ENCODE results near the gene SBDS.
"Not testable (repeated sequence)": the region's sequence is repeated elsewhere in the genome, so short reads cannot be mapped to it uniquely, and the experiment has no call there.

The SBDS gene

GRCh38 chr7:66996444-66997191, 1.2 kb upstream of the SBDS start, which contains the start of gene TYW1:
TYW1 (plus strand) TSS chr7:66996833; CDS start chr7:66996979, 146 bp downstream.
- H3K4me3 ChIP-seq (ENCODE audit: low read depth, low read length), result peak within 1 kb of the TSS; percentile 81

GRCh38 chr7:66994691-66995049, 716 bp downstream of the SBDS start:
- peak overlapping the region; percentile 72 for H3K4me3 ChIP-seq (ENCODE audit: low read depth, low read length)

GRCh38 chr7:66994051-66994450, 1.3 kb downstream of the SBDS start:
- H3K4me3 ChIP-seq (ENCODE audit: low read depth, low read length), result not testable (repeated sequence)

- not testable (repeated sequence) for H3K4me3 ChIP-seq (ENCODE audit: low read depth, low read length)
These were observed 5.8 kb downstream of the SBDS start for GRCh38 chr7:66989552-66989951.

GRCh38 chr7:66980336-66980735, 15.1 kb downstream of the SBDS start:
- not testable (repeated sequence) for H3K4me3 ChIP-seq (ENCODE audit: low read depth, low read length)

GRCh38 chr7:66979013-66979412, 16.4 kb downstream of the SBDS start:
- H3K4me3 ChIP-seq (ENCODE audit: low read depth, low read length), result not testable (repeated sequence)

- not testable (repeated sequence) for H3K4me3 ChIP-seq (ENCODE audit: low read depth, low read length)
These were observed 17.1 kb downstream of the SBDS start for GRCh38 chr7:66978312-66978711.

- H3K4me3 ChIP-seq (ENCODE audit: low read depth, low read length), result no peak overlapping the region
These were observed 20.3 kb downstream of the SBDS start for GRCh38 chr7:66974986-66975590.

GRCh38 chr7:66970310-66970709, 25.1 kb downstream of the SBDS start:
- H3K4me3 ChIP-seq (ENCODE audit: low read depth, low read length), result no peak overlapping the region

- H3K4me3 ChIP-seq (ENCODE audit: low read depth, low read length), result not testable (repeated sequence)
These were observed 26.4 kb downstream of the SBDS start for GRCh38 chr7:66969001-66969400.

- no peak overlapping the region for H3K4me3 ChIP-seq (ENCODE audit: low read depth, low read length)
These were observed 28.4 kb downstream of the SBDS start for GRCh38 chr7:66967029-66967428.

- no peak overlapping the region for H3K4me3 ChIP-seq (ENCODE audit: low read depth, low read length)
These were observed 31.0 kb downstream of the SBDS start for GRCh38 chr7:66964411-66964810.

- H3K4me3 ChIP-seq (ENCODE audit: low read depth, low read length), result no peak overlapping the region
These were observed 34.3 kb downstream of the SBDS start for GRCh38 chr7:66961096-66961495.

- no peak overlapping the region for H3K4me3 ChIP-seq (ENCODE audit: low read depth, low read length)
These were observed 35.2 kb downstream of the SBDS start for GRCh38 chr7:66960192-66960591.

- no peak overlapping the region for H3K4me3 ChIP-seq (ENCODE audit: low read depth, low read length)
These were observed 36.6 kb downstream of the SBDS start for GRCh38 chr7:66958538-66959350.

GRCh38 chr7:66957595-66958290, 37.6 kb downstream of the SBDS start:
- H3K4me3 ChIP-seq (ENCODE audit: low read depth, low read length), result no peak overlapping the region

GRCh38 chr7:66953044-66953427, 42.4 kb downstream of the SBDS start:
- no peak overlapping the region for H3K4me3 ChIP-seq (ENCODE audit: low read depth, low read length)

GRCh38 chr7:66952343-66953043, 42.9 kb downstream of the SBDS start:
- no peak overlapping the region for H3K4me3 ChIP-seq (ENCODE audit: low read depth, low read length)

GRCh38 chr7:66950763-66951162, 44.6 kb downstream of the SBDS start:
- H3K4me3 ChIP-seq (ENCODE audit: low read depth, low read length), result no peak overlapping the region

GRCh38 chr7:66950311-66950710, 45.1 kb downstream of the SBDS start:
- H3K4me3 ChIP-seq (ENCODE audit: low read depth, low read length), result no peak overlapping the region
